Measurements from ENCODE around the gene FBLN2. TPM values are rescaled to one million over a fixed set of nuclear protein-coding genes. Genes with fewer than 3 reads are reported as not detected.

FBLN2 gene
- total and polyA plus RNA-seq, 4 donors, result 4.3 to 43.4 (median 21.1) TPM

GRCh38 chr3:13590841-13591520 lies 42.1 kb downstream of the FBLN2 start:
- H3K27me3 ChIP-seq (ENCODE audit: control insufficient read depth in 3 of 3, insufficient read depth in 3 of 3, low read length in 2 of 3), result no peaks in the 10 kb centered on the region
- DNase-seq (no peak), ATAC-seq (ENCODE audit: insufficient read depth, low FRiP score) (no peak)
- no peak overlapping the region for H3K9ac ChIP-seq (ENCODE audit: insufficient read depth in 1 of 2, low read length in 2 of 2)
- no peaks in the 10 kb centered on the region for H3K36me3 ChIP-seq (ENCODE audit: control insufficient read depth in 4 of 4, insufficient read depth in 4 of 4, low read length in 4 of 4)
- no peak overlapping the region for H3K27ac ChIP-seq (ENCODE audit: low read depth in 1 of 2, low read length in 1 of 2)
- H3K4me3 ChIP-seq, result no peak overlapping the region
- TF ChIP-seq CTCF (IDR thresholded peaks at IDR 0.05; ENCODE audit: control extremely low read depth, extremely low read depth), result no peak
- H3K4me1 ChIP-seq (ENCODE audit: control insufficient read depth in 5 of 5, insufficient read depth in 5 of 5, low read length in 5 of 5), result peaks cover 0 to 27% (median 0%) of the 10 kb centered on the region in 5 donors
- WGBS, 2 donors, result 95 to 98% methylated on average over 3 of the region's 3 CpGs
- no peaks in the 10 kb centered on the region for H3K9me3 ChIP-seq (ENCODE audit: control insufficient read depth in 4 of 4, insufficient read depth in 3 of 4, low read length in 3 of 4)

- Histone ChIP-seq H3K27me3 (ENCODE audit: control insufficient read depth in 3 of 3, insufficient read depth in 3 of 3, low read length in 2 of 3) (no peaks in the 10 kb centered on the region), H3K36me3 (ENCODE audit: control insufficient read depth in 4 of 4, insufficient read depth in 4 of 4, low read length in 4 of 4) (no peaks in the 10 kb centered on the region), H3K4me3 (no peak overlapping the region), H3K4me1 (ENCODE audit: control insufficient read depth in 5 of 5, insufficient read depth in 5 of 5, low read length in 5 of 5) (peaks cover 0 to 19% (median 0%) of the 10 kb centered on the region in 5 donors), H3K9ac (ENCODE audit: insufficient read depth in 1 of 2, low read length in 2 of 2) (no peak overlapping the region), H3K9me3 (ENCODE audit: control insufficient read depth in 4 of 4, insufficient read depth in 3 of 4, low read length in 3 of 4) (no peaks in the 10 kb centered on the region), H3K27ac (ENCODE audit: low read depth in 1 of 2, low read length in 1 of 2) (no peak overlapping the region)
- ATAC-seq (ENCODE audit: insufficient read depth, low FRiP score) (no peak), DNase-seq (no peak)
- no peak for TF ChIP-seq CTCF (IDR thresholded peaks at IDR 0.05; ENCODE audit: control extremely low read depth, extremely low read depth)
- WGBS, 2 donors, result 92 to 97% methylated on average over 10 of the region's 10 CpGs
Measured at GRCh38 chr3:13593615-13594014, 44.7 kb downstream of the FBLN2 start.

- Histone ChIP-seq H3K4me1 (ENCODE audit: control insufficient read depth in 5 of 5, insufficient read depth in 5 of 5, low read length in 5 of 5) (peaks cover 0 to 21% (median 0%) of the 10 kb centered on the region in 5 donors), H3K36me3 (ENCODE audit: control insufficient read depth in 4 of 4, insufficient read depth in 4 of 4, low read length in 4 of 4) (no peaks in the 10 kb centered on the region)
Measured at GRCh38 chr3:13594146-13594545, 45.2 kb downstream of the FBLN2 start.

More at GRCh38 chr3:13594146-13594545, 45.2 kb downstream of the FBLN2 start:
- ATAC-seq (ENCODE audit: insufficient read depth, low FRiP score) (no peak), DNase-seq (no peak)
- Histone ChIP-seq H3K9ac (ENCODE audit: insufficient read depth in 1 of 2, low read length in 2 of 2) (no peak overlapping the region), H3K27ac (ENCODE audit: low read depth in 1 of 2, low read length in 1 of 2) (no peak overlapping the region), H3K27me3 (ENCODE audit: control insufficient read depth in 3 of 3, insufficient read depth in 3 of 3, low read length in 2 of 3) (no peaks in the 10 kb centered on the region), H3K4me3 (no peak overlapping the region), H3K9me3 (ENCODE audit: control insufficient read depth in 4 of 4, insufficient read depth in 3 of 4, low read length in 3 of 4) (no peaks in the 10 kb centered on the region)
- no peak for TF ChIP-seq CTCF (IDR thresholded peaks at IDR 0.05; ENCODE audit: control extremely low read depth, extremely low read depth)
- WGBS, 2 donors, result 84 to 88% methylated on average over 8 of the region's 8 CpGs

Data from lung (tissue), 12 donors.